Natural killer cell (primary cell): ENCODE results near the gene ALOX12. TPM values are rescaled to one million over a fixed set of nuclear protein-coding genes. Genes with fewer than 3 reads are reported as not detected.
A peak's percentile ranks its signal among the peaks of the same experiment; 100 is the strongest.

Source experiments
- ATAC-seq, 3 donors: fragments of 150-1000 bp in 2 of 3; fragments of 200-7000 bp in 1 of 3; cut with Tn5 transposase; 1 replicate in 1 of 3; 2 replicates in 2 of 3; pipeline ENCODE4 v1.10.0; 2021; ENCODE audit warnings: mild to moderate bottlenecking in 2 of 3, moderate library complexity in 2 of 3
- DNase-seq, 2 donors: peaks; one replicate each; pipeline versions ENCODE4 v3.0.0 to v3.0.0-alpha.2; 2013 to 2021; ENCODE audit warnings: mixed read lengths in 1 of 2
- H3K27ac ChIP-seq: one replicate; pipeline ENCODE4 v1.5.1; 2013; ENCODE audit warnings: mild to moderate bottlenecking, low read length
- H3K27me3 ChIP-seq: one replicate; pipeline ENCODE4 v1.6.1; 2013; ENCODE audit warnings: low read length; ENCODE audit not compliant: control insufficient read depth, insufficient read depth
- H3K36me3 ChIP-seq: one replicate; pipeline ENCODE4 v1.6.1; 2013; ENCODE audit warnings: low read length; ENCODE audit not compliant: control insufficient read depth, insufficient read depth
- H3K4me1 ChIP-seq: one replicate; pipeline ENCODE4 v1.6.1; 2013; ENCODE audit warnings: low read length; ENCODE audit not compliant: control insufficient read depth, insufficient read depth
- H3K4me3 ChIP-seq: one replicate; pipeline ENCODE4 v1.5.1; 2013; ENCODE audit warnings: low read length
- H3K9me3 ChIP-seq: one replicate; pipeline ENCODE4 v1.6.1; 2013; ENCODE audit warnings: low read length; ENCODE audit not compliant: control insufficient read depth, insufficient read depth
- H3K27ac Mint-ChIP-seq, 2 donors: one replicate each; pipeline ENCODE4 v1.8.0; 2022; ENCODE audit warnings: mild to moderate bottlenecking in 2 of 2, mixed read lengths in 2 of 2, moderate library complexity in 1 of 2
- H3K27me3 Mint-ChIP-seq, 2 donors: one replicate each; pipeline ENCODE4 v1.8.0; 2022; ENCODE audit warnings: low read depth in 2 of 2, mixed read lengths in 2 of 2
- H3K36me3 Mint-ChIP-seq: one replicate; pipeline ENCODE4 v1.8.0; 2022; ENCODE audit warnings: mixed read lengths
- H3K4me1 Mint-ChIP-seq, 2 donors: one replicate each; pipeline ENCODE4 v1.8.0; 2022; ENCODE audit warnings: mixed read lengths in 2 of 2
- H3K4me3 Mint-ChIP-seq: one replicate; pipeline ENCODE4 v1.8.0; 2022; ENCODE audit warnings: mild to moderate bottlenecking, moderate library complexity, mixed read lengths
- H3K9me3 Mint-ChIP-seq, 2 donors: one replicate each; pipeline ENCODE4 v1.8.0; 2022; ENCODE audit warnings: mixed read lengths in 2 of 2
- WGBS: methylation state at CpG from one replicate; pipeline ENCODE4 v1.1.7; 2013; ENCODE audit warnings: missing lambda C conversion rate; ENCODE audit not compliant: insufficient coverage; 5-methylcytosine and 5-hydroxymethylcytosine counted together
- intact Hi-C: fragments of 100-400 bp; cut with micrococcal nuclease; formaldehyde crosslinking; loops from one replicate; pipeline ENCODE4 v1.14.2; 2022
- total RNA-seq, 4 donors: library from RNA; stranded (reverse); fragments of 120-200 nt in 1 of 4; gene quantifications; one replicate each; pipeline versions ENCODE4 v1.2.3 to v1.2.4, GENCODE V29; 2013 to 2022
- TF ChIP-seq, protein P1 (sequence below): fragments of 200-600 bp; IDR thresholded peaks from one replicate; pipeline ENCODE4 v1.8.0; 2022; ENCODE audit warnings: antibody characterized with exemption

Gene ALOX12
- total RNA-seq, 3 donors from 2014 or later (not counting 1 experiment from before 2014, with no cell fraction given): 0.77 to 2.4 (median 1.3) TPM

DNA sequence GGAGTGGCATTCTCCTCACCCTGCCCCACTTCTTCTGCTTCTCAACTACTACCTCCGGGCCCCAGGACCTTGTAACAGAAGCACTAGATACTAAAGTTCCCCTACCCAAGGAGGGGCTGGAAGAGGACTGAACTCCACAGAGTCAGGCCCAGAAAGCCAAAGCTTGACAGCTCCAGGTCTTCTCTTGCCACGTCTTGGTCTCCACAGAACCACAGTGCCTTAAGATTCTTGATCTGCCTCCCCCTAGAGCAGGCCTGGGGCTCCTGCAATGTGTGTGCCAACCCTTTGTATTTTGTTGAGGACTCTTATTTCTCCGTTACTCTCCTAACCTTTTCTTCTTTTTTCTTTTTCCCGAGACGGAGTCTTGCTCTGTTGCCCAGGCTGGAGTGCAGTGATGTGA lies 44.0 kb downstream of the ALOX12 start:
- Histone ChIP-seq H3K4me3 (no peak overlapping the region), H3K27me3 (peaks cover 6% of the 10 kb centered on the region), H3K4me1 (peaks cover 48% of the 10 kb centered on the region), H3K9me3 (no peaks in the 10 kb centered on the region), H3K27ac (no peak overlapping the region), H3K36me3 (no peaks in the 10 kb centered on the region)
- Mint-ChIP-seq H3K4me1 (peaks cover 33 to 68% of the 10 kb centered on the region in 2 donors), H3K36me3 (no peaks in the 10 kb centered on the region), H3K9me3 (no peaks in the 10 kb centered on the region), H3K4me3 (peak overlapping the region; percentile 62), H3K27ac (peak overlapping the region; percentile 61 to 69), H3K27me3 (peaks cover 0 to 3% of the 10 kb centered on the region in 2 donors)
- DNase-seq: peak in 1 of 2 donors; percentile 50
- no peak for ATAC-seq
- TF ChIP-seq, protein P1, sequence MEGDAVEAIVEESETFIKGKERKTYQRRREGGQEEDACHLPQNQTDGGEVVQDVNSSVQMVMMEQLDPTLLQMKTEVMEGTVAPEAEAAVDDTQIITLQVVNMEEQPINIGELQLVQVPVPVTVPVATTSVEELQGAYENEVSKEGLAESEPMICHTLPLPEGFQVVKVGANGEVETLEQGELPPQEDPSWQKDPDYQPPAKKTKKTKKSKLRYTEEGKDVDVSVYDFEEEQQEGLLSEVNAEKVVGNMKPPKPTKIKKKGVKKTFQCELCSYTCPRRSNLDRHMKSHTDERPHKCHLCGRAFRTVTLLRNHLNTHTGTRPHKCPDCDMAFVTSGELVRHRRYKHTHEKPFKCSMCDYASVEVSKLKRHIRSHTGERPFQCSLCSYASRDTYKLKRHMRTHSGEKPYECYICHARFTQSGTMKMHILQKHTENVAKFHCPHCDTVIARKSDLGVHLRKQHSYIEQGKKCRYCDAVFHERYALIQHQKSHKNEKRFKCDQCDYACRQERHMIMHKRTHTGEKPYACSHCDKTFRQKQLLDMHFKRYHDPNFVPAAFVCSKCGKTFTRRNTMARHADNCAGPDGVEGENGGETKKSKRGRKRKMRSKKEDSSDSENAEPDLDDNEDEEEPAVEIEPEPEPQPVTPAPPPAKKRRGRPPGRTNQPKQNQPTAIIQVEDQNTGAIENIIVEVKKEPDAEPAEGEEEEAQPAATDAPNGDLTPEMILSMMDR: no peak
- intact Hi-C loops: no loop called here
- WGBS: 82% methylated on average over 5 of the region's 5 CpGs

GRCh38 chr17:7041607-7042500 lies 46.0 kb downstream of the ALOX12 start:
- 16% methylated on average over 42 of the region's 43 CpGs for WGBS
- ATAC-seq (peak; percentile 51 to 58 (median 52)), DNase-seq (peak; percentile 45 to 67)
- Mint-ChIP-seq H3K27me3 (peaks cover 0 to 7% of the 10 kb centered on the region in 2 donors), H3K9me3 (no peaks in the 10 kb centered on the region), H3K27ac (peak overlapping the region; percentile 76 to 90), H3K36me3 (no peaks in the 10 kb centered on the region), H3K4me3 (peak overlapping the region; percentile 84), H3K4me1 (peaks cover 29 to 61% of the 10 kb centered on the region in 2 donors)
- peak overlapping the region; percentile 46 for H3K4me3 ChIP-seq
- intact Hi-C loops: no loop called here
- H3K4me1 ChIP-seq: peaks cover 44% of the 10 kb centered on the region
- no peaks in the 10 kb centered on the region for H3K9me3 ChIP-seq
- TF ChIP-seq, protein P1: no peak
- H3K27me3 ChIP-seq: peaks cover 6% of the 10 kb centered on the region
- peak overlapping the region; percentile 75 for H3K27ac ChIP-seq
- H3K36me3 ChIP-seq: no peaks in the 10 kb centered on the region

DNA sequence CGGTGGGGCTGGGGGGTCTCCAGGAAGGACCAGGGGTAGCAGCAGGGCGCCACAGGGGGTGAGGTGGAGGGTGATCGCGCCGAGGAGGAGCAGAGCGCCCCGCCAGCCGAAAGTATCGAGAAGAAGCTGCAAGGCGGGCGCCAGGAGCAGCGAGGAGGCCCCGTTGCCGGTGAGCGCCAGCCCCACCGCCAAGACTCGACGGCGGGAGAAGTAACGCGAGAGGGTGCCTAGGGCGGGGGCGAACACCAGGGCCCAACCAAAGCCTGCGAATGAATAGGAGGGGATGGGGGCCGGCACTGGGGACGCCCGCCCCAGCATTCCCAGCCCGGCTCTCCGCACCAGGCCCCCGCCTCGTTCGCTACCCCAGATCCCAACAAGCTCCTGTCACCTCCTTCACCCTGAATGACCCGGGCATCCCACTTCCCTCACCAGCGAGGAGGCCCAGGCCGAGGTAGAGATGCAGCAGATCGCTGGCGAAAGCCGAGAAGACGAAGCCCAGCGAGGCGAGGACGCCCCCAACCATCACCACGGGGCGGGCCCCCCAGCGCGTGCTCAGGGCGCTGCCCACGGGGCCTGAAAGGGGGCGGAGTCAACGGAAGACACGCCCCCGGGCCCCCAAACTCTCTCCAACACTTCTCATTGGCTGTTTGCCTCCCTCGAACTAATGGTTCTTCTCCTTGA lies 46.8 kb downstream of the ALOX12 start:
- Histone ChIP-seq H3K4me3 (peak overlapping the region; percentile 46), H3K36me3 (no peaks in the 10 kb centered on the region), H3K27ac (peak overlapping the region; percentile 75), H3K4me1 (peaks cover 43% of the 10 kb centered on the region), H3K9me3 (no peaks in the 10 kb centered on the region), H3K27me3 (peaks cover 6% of the 10 kb centered on the region)
- WGBS: 2% methylated on average over 53 of the region's 53 CpGs
- Mint-ChIP-seq H3K4me1 (peaks cover 32 to 60% of the 10 kb centered on the region in 2 donors), H3K4me3 (peak overlapping the region; percentile 84), H3K27me3 (peaks cover 0 to 7% of the 10 kb centered on the region in 2 donors), H3K9me3 (no peaks in the 10 kb centered on the region), H3K36me3 (no peaks in the 10 kb centered on the region), H3K27ac (peak overlapping the region; percentile 76 to 90)
- intact Hi-C loops: no loop called here
- TF ChIP-seq, protein P1: peak; percentile 11
- peak; percentile 49 to 64 (median 60) for ATAC-seq
- DNase-seq: peak; percentile 52 to 72
